GM21723 (cell line): ENCODE measurements around the gene POLG2.
"Not testable (repeated sequence)": the region's sequence is repeated elsewhere in the genome, so short reads cannot be mapped to it uniquely, and the experiment has no call there.

Experiments
- ATAC-seq: cut with Tn5 transposase; IDR thresholded peaks from one replicate; pipeline ENCODE4 v1.9.1; 2021; ENCODE audit warnings: mild to moderate bottlenecking, moderate library complexity; ENCODE audit not compliant: unreplicated experiment

Gene POLG2

GRCh38 chr17:64443086-64443760, 53.6 kb downstream of the POLG2 start:
- ATAC-seq, result no peak

DNA sequence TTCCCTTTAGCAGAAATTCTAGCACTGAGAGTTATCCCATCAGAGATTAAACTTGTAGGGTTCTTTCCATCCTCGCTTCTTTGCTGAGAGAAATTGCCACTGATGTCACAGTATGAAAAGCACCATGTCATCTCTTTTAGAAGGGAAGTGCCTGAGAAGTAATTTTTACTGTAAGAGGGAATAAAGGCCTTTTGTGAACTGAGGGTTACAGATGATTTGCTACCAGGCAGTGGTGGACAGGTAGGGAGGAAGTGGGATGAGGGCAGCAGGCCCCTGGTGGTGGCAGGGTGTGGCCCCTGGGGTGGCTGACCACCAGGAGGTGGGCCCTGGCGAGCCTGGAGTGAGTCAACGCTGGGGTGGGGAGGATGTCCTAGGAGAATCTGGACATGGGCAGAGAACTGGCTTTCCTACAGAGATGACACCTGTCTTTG, 54.3 kb downstream of the POLG2 start:
- ATAC-seq, result no peak

DNA sequence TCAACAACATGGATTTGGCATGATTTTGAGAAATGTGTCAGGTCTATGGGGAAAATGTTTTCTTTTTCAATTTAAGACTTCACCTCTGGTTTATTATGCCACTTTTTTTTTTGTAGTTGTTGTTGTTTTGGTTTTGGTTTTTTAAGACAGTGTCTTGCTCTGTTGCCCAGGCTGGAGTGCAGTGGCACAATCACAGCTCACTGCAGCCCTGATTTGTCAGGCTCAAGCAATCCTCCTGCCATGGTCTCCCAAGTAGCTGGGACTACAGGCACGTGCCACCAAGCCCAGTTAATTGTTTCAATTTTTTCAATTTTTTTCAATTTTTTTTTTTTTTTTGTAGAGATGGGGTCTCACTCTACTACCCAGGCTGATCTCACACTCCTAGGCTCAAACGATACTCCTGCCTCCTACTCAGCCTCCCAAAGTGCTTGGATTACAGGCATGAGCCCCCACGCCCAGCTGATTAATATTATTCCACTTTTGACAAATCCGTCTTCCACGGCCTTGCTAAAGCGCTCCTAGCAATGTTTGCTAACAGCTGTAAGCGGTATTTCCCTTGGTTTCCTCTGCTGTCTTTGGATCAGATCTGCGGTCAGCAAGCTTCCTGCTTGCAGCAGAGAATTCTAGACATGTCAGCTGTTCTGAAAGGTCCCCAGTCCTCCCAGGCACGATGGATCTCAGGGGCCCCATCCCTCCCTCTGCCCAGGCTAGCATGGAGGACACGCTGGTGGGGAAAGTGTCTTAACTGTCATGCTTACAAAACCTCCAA, 54.9 kb downstream of the POLG2 start:
- ATAC-seq, result no peak

DNA sequence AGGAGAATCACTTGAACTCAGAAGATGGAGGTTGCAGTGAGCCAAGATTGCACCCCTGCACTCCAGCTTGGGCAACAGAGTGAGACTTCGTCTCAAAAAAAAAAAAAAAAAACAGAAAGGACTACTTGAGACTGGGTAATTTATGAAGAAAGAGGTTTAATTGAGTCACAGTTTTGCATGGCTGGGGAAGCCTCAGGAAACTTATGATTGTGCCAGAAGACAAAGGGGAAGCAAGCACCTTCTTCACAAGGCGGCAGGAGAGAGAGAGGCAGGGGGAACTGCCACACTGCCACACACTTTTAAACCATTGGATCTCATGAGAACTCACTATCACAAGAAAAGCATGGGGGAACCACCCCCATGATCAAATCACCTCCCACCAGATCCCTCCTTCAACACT, 56.9 kb downstream of the POLG2 start:
- ATAC-seq, result no peak

DNA sequence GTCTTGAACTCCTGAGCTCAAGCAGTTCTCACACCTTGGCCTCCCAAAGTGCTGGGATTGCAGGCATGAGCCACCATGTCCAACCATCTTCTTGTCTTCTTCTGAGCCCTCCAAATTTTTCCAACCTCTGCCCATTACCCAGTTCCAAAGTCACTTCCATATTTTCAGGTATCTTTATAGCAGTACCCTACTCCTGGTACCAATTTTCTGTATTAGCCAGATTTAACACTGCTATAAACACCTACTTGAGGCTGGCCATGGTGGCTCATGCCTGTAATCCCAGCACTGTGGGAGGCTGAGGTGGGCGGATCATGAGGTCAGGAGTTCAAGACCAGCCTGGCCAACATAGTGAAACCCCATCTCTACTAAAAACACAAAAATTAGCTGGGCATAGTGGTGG, 57.3 kb downstream of the POLG2 start:
- ATAC-seq, result not testable (repeated sequence)

- no peak for ATAC-seq
Observed at GRCh38 chr17:64437944-64438525, 58.8 kb downstream of the POLG2 start.

- no peak for ATAC-seq
Observed at GRCh38 chr17:64431534-64431933, 65.3 kb downstream of the POLG2 start.

DNA sequence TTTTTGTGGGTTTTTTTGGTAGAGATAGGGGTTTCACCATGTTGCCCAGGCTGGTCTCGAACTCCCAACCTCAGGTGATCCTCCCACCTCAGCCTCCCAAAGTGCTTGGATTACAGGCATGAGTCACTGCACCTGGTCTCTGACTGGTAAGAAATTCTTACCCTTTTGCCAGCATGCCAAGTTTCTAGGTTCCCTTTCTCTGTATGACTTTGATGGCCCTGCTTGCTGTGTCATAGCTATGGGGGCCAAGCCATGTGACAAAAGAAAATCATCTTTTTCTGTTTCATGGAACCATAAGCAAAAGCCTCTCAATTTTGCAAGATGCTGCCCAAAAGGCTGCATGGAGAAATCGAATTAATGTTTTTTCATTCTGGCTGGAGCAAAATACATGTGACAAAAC, 66.8 kb downstream of the POLG2 start:
- ATAC-seq, result not testable (repeated sequence)

GRCh38 chr17:64428406-64428805, 68.4 kb downstream of the POLG2 start:
- ATAC-seq, result no peak
